PFSK-1 (cell line): Measurements from ENCODE around the gene FAM219A.

Experiments
- FOXP2 ChIP-seq: optimal IDR thresholded peaks from 2 replicates; pipeline ENCODE3; 2011; ENCODE audit warnings: borderline replicate concordance, control low read depth, inconsistent platforms; ENCODE audit not compliant: insufficient read depth; ENCODE audit errors: extremely low read length, extremely low read depth
- POLR2AphosphoS5 ChIP-seq: IDR thresholded peaks from 2 replicates; pipeline ENCODE4 v1.6.1; 2012; ENCODE audit warnings: low read depth, mild to moderate bottlenecking, control low read depth, low read length, moderate library complexity
- REST ChIP-seq, 2 experiments: IDR thresholded peaks; 2 replicates each; pipeline versions ENCODE4 v1.6.1 to v1.8.0; 2011 to 2012; ENCODE audit warnings: low read depth in 2 of 2, low read length in 2 of 2, control low read depth in 1 of 2, inconsistent platforms in 1 of 2, mild to moderate bottlenecking in 1 of 2, moderate library complexity in 1 of 2; ENCODE audit not compliant: insufficient read depth in 1 of 2
- SIN3A ChIP-seq: IDR thresholded peaks from 2 replicates; pipeline ENCODE4 v1.6.1; 2012; ENCODE audit warnings: mild to moderate bottlenecking, low read length, moderate library complexity, borderline replicate concordance; ENCODE audit not compliant: insufficient read depth
- TAF1 ChIP-seq: IDR thresholded peaks from 2 replicates; pipeline ENCODE4 v1.6.1; 2012; ENCODE audit warnings: low read length, control low read depth, borderline replicate concordance; ENCODE audit not compliant: insufficient read depth

The FAM219A gene

GRCh38 chr9:34428325-34428958 is 29.9 kb downstream of the FAM219A start:
- TF ChIP-seq SIN3A: no peak
- no peak for TF ChIP-seq POLR2AphosphoS5
- no peak for TF ChIP-seq REST (IDR thresholded peaks at IDR 0.05; ENCODE audit: insufficient read depth in 1 of 2, low read depth in 2 of 2, low read length in 2 of 2)
- TF ChIP-seq TAF1: no peak

- no peak for TF ChIP-seq REST (IDR thresholded peaks at IDR 0.05; ENCODE audit: insufficient read depth in 1 of 2, low read depth in 2 of 2, low read length in 2 of 2)
- no peak for TF ChIP-seq SIN3A
- TF ChIP-seq POLR2AphosphoS5: no peak
- TF ChIP-seq FOXP2: no peak
- TF ChIP-seq TAF1: no peak
Observed at GRCh38 chr9:34426347-34427074, 31.9 kb downstream of the FAM219A start.

- TF ChIP-seq FOXP2 (no peak), SIN3A (no peak), POLR2AphosphoS5 (no peak), REST (IDR thresholded peaks at IDR 0.05; ENCODE audit: insufficient read depth in 1 of 2, low read depth in 2 of 2, low read length in 2 of 2) (no peak), TAF1 (no peak)
Observed at GRCh38 chr9:34419716-34420504, 38.5 kb downstream of the FAM219A start.

GRCh38 chr9:34417734-34418133 is 40.6 kb downstream of the FAM219A start:
- TF ChIP-seq TAF1: no peak
- TF ChIP-seq FOXP2: no peak
- no peak for TF ChIP-seq POLR2AphosphoS5
- TF ChIP-seq REST (IDR thresholded peaks at IDR 0.05; ENCODE audit: insufficient read depth in 1 of 2, low read depth in 2 of 2, low read length in 2 of 2): no peak
- no peak for TF ChIP-seq SIN3A
